Measurements from ENCODE around the gene ROM1.
"Not testable (repeated sequence)": the region's sequence is repeated elsewhere in the genome, so short reads cannot be mapped to it uniquely, and the experiment has no call there.

ROM1 gene

GRCh38 chr11:62610814-62611704 lies 2.0 kb upstream of the ROM1 start:
- no peak for DNase-seq

GRCh38 chr11:62611705-62612365 lies 1.2 kb upstream of the ROM1 start:
- DNase-seq = peak; percentile 68

GRCh38 chr11:62613291-62613778 lies 278 bp downstream of the ROM1 start:
- no peak for DNase-seq

GRCh38 chr11:62614275-62614674 lies 1.2 kb downstream of the ROM1 start:
- DNase-seq = peak; percentile 75

- DNase-seq = no peak
These were observed 2.5 kb downstream of the ROM1 start for GRCh38 chr11:62615521-62615920.

GRCh38 chr11:62616957-62617356 lies 3.9 kb downstream of the ROM1 start:
- DNase-seq = not testable (repeated sequence)

- no peak for DNase-seq
These were observed 8.0 kb downstream of the ROM1 start for GRCh38 chr11:62621027-62621566.

GRCh38 chr11:62621567-62622470 lies 8.8 kb downstream of the ROM1 start, which contains the start of gene B3GAT3:
Gene B3GAT3 (minus strand): TSS chr11:62621986. CDS start chr11:62621947, 39 bp downstream.
- peak; percentile 98 for DNase-seq

- DNase-seq = no peak
These were observed 9.5 kb downstream of the ROM1 start for GRCh38 chr11:62622476-62623089.

GRCh38 chr11:62627713-62628112 lies 14.7 kb downstream of the ROM1 start:
- DNase-seq = no peak

GRCh38 chr11:62632492-62632891 lies 19.4 kb downstream of the ROM1 start:
- DNase-seq = no peak

GRCh38 chr11:62644220-62644619 lies 31.2 kb downstream of the ROM1 start:
- no peak for DNase-seq

- DNase-seq = no peak
These were observed 32.6 kb downstream of the ROM1 start for GRCh38 chr11:62645671-62645945.

GRCh38 chr11:62645946-62646824 lies 33.1 kb downstream of the ROM1 start, which contains the start of gene GANAB:
Gene GANAB (minus strand): TSS chr11:62646613. CDS start chr11:62646599, 14 bp downstream.
- DNase-seq = peak; percentile 100

- DNase-seq = no peak
These were observed 34.0 kb downstream of the ROM1 start for GRCh38 chr11:62646825-62647608.

- no peak for DNase-seq
These were observed 34.5 kb downstream of the ROM1 start for GRCh38 chr11:62647609-62648005.

- DNase-seq = no peak
These were observed 35.3 kb downstream of the ROM1 start for GRCh38 chr11:62648185-62648966.

- no peak for DNase-seq
These were observed 35.9 kb downstream of the ROM1 start for GRCh38 chr11:62648967-62649364.

GRCh38 chr11:62649486-62649885 lies 36.4 kb downstream of the ROM1 start:
- DNase-seq = no peak

All from activated CD4-positive, alpha-beta T cell treated with anti-CD3 and anti-CD28 coated beads for 48 hours (primary cell).